HG03280 (cell line): ENCODE measurements around the gene EFHD1.
"Not testable (repeated sequence)": the region's sequence is repeated elsewhere in the genome, so short reads cannot be mapped to it uniquely, and the experiment has no call there.

Experiments used
- ATAC-seq: cut with Tn5 transposase; IDR thresholded peaks from one replicate; pipeline ENCODE4 v1.9.1; 2021; ENCODE audit warnings: mild to moderate bottlenecking, moderate library complexity; ENCODE audit not compliant: unreplicated experiment

The EFHD1 gene

DNA sequence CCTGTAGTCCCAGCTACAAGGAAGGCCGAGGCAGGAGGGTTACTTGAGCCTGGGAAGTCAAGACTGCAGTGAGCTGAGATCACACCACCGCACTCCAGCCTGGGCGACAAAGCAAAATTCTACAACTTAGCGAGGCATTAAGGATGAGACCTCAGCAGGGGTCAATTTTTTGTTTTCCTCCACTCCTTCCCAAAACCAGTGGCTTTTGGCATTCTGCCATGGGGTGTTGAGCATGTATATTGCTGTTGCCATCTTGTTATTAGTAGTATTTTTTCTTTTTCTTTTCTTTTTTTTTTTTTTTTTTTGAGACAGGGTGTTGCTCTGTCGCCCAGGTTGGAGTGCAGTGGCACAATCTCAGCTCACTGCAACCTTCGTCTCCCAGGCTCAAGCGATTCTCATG, 54.8 kb downstream of the EFHD1 start:
- ATAC-seq: no peak

- ATAC-seq: no peak
Measured at GRCh38 chr2:232689152-232689910, 55.9 kb downstream of the EFHD1 start.

GRCh38 chr2:232691117-232691516, 57.7 kb downstream of the EFHD1 start:
- not testable (repeated sequence) for ATAC-seq

- no peak for ATAC-seq
Measured at GRCh38 chr2:232693344-232693743, 59.9 kb downstream of the EFHD1 start.

- no peak for ATAC-seq
Measured at GRCh38 chr2:232696609-232697058, 63.2 kb downstream of the EFHD1 start.

- peak; percentile 79 for ATAC-seq
Measured at GRCh38 chr2:232697059-232697806, 63.8 kb downstream of the EFHD1 start, which contains the start of gene GIGYF2. GIGYF2 (plus strand) TSS chr2:232697331; CDS start chr2:232735198, 37,867 bp downstream.

DNA sequence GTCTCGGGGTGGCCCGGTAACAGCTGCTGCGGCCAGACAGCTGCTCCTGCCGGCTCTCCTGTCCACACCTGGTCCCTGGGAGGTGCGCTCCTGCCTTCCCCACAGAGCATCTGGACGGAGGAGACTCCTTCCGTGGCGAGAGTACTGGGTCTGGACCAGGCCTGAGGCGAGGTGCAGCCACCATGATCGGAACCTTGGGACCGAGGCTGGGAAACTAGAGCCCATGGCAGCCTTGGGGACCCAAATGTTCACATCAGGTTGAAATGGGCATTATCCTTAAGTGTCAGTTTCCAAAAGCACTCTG, 64.4 kb downstream of the EFHD1 start:
- ATAC-seq: no peak

GRCh38 chr2:232698556-232699091, 65.2 kb downstream of the EFHD1 start:
- ATAC-seq: no peak

DNA sequence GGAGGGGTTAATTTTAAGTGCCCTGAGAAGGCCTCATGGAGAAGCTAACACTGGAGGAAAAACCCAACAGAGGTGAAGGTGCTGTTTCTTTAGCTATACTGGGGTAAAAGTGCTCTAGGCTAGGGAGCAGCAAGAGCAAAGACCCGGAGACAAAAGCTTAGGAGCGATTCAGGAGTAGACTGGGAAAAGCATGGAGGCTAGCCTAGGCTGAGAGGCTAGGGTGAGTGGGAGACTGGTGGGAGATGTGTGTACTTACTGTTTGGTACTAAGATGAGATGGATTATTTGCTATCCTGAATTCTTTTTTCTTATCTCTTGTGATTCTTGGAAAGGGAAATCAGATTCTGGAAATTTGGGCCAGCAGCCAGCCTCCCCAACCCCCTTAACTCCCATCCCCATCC, 65.7 kb downstream of the EFHD1 start:
- no peak for ATAC-seq

GRCh38 chr2:232700154-232700553, 66.8 kb downstream of the EFHD1 start:
- no peak for ATAC-seq

- no peak for ATAC-seq
Measured at GRCh38 chr2:232707076-232707475, 73.7 kb downstream of the EFHD1 start.

GRCh38 chr2:232713505-232713904, 80.1 kb downstream of the EFHD1 start:
- no peak for ATAC-seq

- no peak for ATAC-seq
Measured at GRCh38 chr2:232714969-232715368, 81.6 kb downstream of the EFHD1 start.

DNA sequence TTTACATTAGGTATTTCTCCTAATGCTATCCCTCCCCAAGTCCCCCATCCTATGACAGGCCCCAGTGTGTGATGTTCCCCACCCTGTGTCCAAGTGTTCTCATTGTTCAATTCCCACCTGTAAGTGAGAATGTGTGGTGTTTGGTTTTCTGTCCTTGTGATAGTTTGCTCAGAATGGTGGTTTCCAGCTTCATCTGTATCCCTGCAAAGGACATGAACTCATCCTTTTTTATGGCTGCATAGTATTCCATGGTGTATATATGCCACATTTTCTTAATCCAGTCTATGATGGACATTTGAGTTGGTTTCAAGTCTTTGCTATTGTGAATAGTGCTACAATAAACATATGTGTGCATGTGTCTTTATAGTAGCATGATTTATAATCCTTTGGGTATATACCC, 86.7 kb downstream of the EFHD1 start:
- not testable (repeated sequence) for ATAC-seq

DNA sequence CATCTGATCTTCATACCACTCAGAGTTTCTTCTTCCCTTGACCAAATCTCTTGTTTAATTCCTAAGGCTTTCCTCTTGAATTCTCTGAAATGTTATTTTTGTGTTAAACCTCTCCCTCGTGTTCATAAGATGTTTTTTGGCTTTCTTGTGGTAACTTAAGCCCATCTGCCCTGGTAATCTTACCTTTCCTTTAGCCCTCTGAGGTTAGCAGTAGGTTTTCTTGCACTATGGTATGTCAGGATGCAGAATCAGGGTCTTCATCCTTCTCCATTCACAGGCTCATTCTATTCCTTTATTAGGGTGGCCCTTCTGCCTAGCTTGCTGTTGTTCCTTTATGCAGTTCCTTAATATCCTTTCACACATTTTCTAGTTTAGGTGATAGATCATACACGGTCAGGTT, 87.9 kb downstream of the EFHD1 start:
- ATAC-seq: no peak

DNA sequence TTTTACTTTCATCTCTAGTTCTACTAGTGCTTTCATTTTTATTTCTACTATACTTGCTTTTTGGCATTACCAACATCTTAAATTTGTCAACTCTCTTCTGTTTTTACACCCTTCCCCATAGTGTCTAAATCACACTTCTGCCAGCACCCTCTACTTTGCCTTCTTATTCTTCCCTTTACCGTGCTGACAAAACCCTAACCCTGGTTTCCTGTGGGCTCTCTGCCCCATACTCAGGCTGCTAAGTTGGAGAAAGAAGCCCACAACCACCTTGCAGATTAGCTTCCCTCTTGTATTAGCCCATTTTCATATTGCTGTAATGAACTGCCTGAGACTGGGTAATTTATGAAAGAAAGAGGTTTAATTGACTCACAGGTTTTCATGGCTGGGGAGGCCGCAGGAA, 88.5 kb downstream of the EFHD1 start:
- no peak for ATAC-seq

- ATAC-seq: no peak
Measured at GRCh38 chr2:232723027-232723426, 89.6 kb downstream of the EFHD1 start.

DNA sequence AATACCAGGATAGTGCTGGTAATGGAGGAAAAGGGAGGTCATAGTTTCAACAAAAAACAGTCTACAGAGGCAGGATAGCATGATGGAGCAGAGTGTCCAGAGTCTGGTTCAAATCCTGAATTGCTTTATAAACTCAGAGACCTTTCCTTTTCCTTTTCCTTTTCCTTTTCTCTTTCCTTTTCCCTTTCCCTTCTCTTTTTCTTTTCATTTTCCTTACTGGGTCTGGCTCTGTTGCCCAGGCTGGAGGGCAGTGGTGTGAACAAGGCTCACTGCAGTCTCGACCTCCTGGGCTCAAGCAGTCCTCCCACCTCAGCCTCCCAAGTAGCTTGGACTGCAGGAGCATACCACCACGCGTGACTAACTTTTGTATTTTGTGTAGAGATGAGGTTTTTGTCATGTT, 95.4 kb downstream of the EFHD1 start:
- ATAC-seq: no peak

DNA sequence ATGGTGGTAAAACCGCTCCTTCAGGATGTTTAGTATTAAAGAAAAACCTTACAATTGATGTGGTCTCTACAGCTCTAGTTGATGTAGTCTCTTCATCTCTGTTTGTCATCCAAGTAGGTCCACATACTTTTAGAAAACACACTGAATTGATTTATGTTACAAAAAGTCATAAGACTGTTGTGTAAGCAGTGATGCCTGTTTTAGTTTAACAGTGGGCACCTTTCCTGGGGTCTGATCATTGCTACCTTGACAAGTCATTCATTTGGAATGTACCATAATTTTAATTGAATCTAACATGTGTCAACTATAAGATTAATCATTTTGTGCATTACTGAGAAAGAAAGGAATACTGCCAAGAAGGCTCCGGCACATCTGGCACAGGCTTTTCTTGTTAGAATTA, 98.1 kb downstream of the EFHD1 start:
- no peak for ATAC-seq
